Spleen (tissue), 7 donors: Measurements from ENCODE around the gene PTGER1.

Experiments used
- CTCF ChIP-seq, 11 experiments: fragments of 200-600 bp in 7 of 11; fragments of 450-650 bp in 4 of 11; sonication (generic) in 4 of 11; IDR thresholded peaks in 8 of 11; conservative IDR thresholded peaks in 3 of 11; 1 replicate in 7 of 11; 2 replicates in 4 of 11; pipeline versions ENCODE4 v1.4.0 to v1.8.0; 2016 to 2021; ENCODE audit warnings: antibody characterized with exemption in 11 of 11, inconsistent platforms in 4 of 11, mild to moderate bottlenecking in 1 of 11
- POLR2A ChIP-seq, 3 donors: fragments of 450-650 bp; IDR thresholded peaks; one replicate each; pipeline ENCODE4 v1.5.1; 2017; ENCODE audit warnings: antibody characterized with exemption in 3 of 3, mild to moderate bottlenecking in 1 of 3
- POLR2AphosphoS5 ChIP-seq, 3 donors: sonication (generic); formaldehyde crosslinking; IDR thresholded peaks; one replicate each; pipeline ENCODE4 v1.5.1; 2017; ENCODE audit warnings: antibody characterized with exemption in 3 of 3
- donor health status: DM: no; HTN: no; CAD: no; lungs with moderate emphysema.
- donor health status: DM: no; HTN: no; CAD: no.
- donor health status: DM: no; HTN: no; CAD: no.

- TF ChIP-seq POLR2A (IDR thresholded peaks at IDR 0.05) (no peak), POLR2AphosphoS5 (IDR thresholded peaks at IDR 0.05) (peak in 2 of 3 donors; percentile 25 to 59), CTCF (IDR thresholded peaks at IDR 0.05 in 8 of 11, conservative IDR thresholded peaks at IDR 0.05 in 3 of 11) (no peak)
Observed at GRCh38 chr19:14459703-14460102, 15.5 kb downstream of the PTGER1 start.
